ENCODE data around the gene OPRL1.
A peak's percentile ranks its signal among the peaks of the same experiment; 100 is the strongest.

GRCh38 chr20:64069614-64070243 lies 10.2 kb upstream of the OPRL1 start:
- TF ChIP-seq CTCF (IDR thresholded peaks at IDR 0.05) (peak; percentile 58 to 66 (median 61)), POLR2AphosphoS5 (IDR thresholded peaks at IDR 0.05) (no peak)
